ENCODE data around the gene HDAC4. TPM values are rescaled to one million over a fixed set of nuclear protein-coding genes. Genes with fewer than 3 reads are reported as not detected.

Gene HDAC4
- total and polyA plus RNA-seq, 3 donors from 2014 or later: 29.0 to 67.5 (median 58.7) TPM

GRCh38 chr2:239101071-239101470 is 299.7 kb downstream of the HDAC4 start:
- H3K9me3 ChIP-seq: no peaks in the 10 kb centered on the region
- H3K4me1 ChIP-seq: no peaks in the 10 kb centered on the region
- no peak for TF ChIP-seq POLR2A (IDR thresholded peaks at IDR 0.05)
- TF ChIP-seq, protein P1, sequence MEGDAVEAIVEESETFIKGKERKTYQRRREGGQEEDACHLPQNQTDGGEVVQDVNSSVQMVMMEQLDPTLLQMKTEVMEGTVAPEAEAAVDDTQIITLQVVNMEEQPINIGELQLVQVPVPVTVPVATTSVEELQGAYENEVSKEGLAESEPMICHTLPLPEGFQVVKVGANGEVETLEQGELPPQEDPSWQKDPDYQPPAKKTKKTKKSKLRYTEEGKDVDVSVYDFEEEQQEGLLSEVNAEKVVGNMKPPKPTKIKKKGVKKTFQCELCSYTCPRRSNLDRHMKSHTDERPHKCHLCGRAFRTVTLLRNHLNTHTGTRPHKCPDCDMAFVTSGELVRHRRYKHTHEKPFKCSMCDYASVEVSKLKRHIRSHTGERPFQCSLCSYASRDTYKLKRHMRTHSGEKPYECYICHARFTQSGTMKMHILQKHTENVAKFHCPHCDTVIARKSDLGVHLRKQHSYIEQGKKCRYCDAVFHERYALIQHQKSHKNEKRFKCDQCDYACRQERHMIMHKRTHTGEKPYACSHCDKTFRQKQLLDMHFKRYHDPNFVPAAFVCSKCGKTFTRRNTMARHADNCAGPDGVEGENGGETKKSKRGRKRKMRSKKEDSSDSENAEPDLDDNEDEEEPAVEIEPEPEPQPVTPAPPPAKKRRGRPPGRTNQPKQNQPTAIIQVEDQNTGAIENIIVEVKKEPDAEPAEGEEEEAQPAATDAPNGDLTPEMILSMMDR (IDR thresholded peaks at IDR 0.05): no peak
- no peak for DNase-seq
- intact Hi-C loops (cut with DNase I; ENCODE audit: low total_unique reads): no loop called here
- no peaks in the 10 kb centered on the region for H3K36me3 ChIP-seq (ENCODE audit: low read depth, missing control alignments)
- H3K27ac ChIP-seq: no peak overlapping the region
- H3K4me3 ChIP-seq: no peak overlapping the region
- H3K27me3 ChIP-seq: no peaks in the 10 kb centered on the region
- WGBS, 2 donors: 95 to 98% methylated on average over 8 to 15 of the region's 15 CpGs

- Histone ChIP-seq H3K36me3 (ENCODE audit: low read depth, missing control alignments) (no peaks in the 10 kb centered on the region), H3K27me3 (no peaks in the 10 kb centered on the region), H3K4me3 (no peak overlapping the region), H3K9me3 (no peaks in the 10 kb centered on the region), H3K27ac (no peak overlapping the region), H3K4me1 (no peaks in the 10 kb centered on the region)
- intact Hi-C loops (cut with DNase I; ENCODE audit: low total_unique reads): no loop called here
- no peak for DNase-seq
- WGBS, 2 donors: 91 to 96% methylated on average over 15 of the region's 15 CpGs
- TF ChIP-seq, protein P1 (IDR thresholded peaks at IDR 0.05): no peak
- no peak for TF ChIP-seq POLR2A (IDR thresholded peaks at IDR 0.05)
Measured at GRCh38 chr2:239099474-239099873, 301.3 kb downstream of the HDAC4 start.

DNA sequence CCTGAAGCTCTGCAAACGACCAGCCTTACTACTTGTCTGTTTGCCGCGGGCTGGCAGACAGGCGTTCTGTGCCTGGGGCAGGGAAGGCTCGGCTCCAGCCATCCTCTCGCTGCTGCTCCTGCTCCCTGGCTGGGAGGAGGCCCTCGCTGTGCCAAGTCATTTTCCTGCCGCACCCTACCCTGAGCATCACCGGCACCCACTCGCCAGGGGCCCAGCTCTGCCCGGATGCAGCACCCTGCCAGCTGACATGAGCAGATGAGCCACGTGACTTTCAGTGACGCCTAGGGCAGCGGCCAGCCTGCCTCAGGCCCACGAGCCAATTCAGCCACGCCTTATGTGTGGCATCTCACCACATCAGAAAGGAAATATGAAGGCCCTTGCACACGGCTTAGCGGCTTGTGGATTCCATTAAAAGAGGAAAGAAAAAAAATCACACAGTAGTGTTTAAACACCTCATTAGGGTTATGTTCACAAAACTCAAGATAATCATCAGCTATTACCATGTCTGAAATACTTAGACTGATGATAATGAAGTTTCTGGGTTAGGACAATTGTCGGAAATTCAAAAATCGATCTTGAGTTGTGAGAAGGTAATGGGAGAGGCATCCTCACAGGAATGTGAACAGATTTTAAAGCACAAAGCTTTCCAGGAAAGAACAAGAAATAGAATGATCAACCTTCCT is 302.4 kb downstream of the HDAC4 start:
- H3K4me1 ChIP-seq: no peaks in the 10 kb centered on the region
- intact Hi-C loops (cut with DNase I; ENCODE audit: low total_unique reads): no loop called here
- no peaks in the 10 kb centered on the region for H3K27me3 ChIP-seq
- DNase-seq: no peak
- no peak overlapping the region for H3K27ac ChIP-seq
- H3K36me3 ChIP-seq (ENCODE audit: low read depth, missing control alignments): no peaks in the 10 kb centered on the region
- no peak overlapping the region for H3K4me3 ChIP-seq
- TF ChIP-seq, protein P1 (IDR thresholded peaks at IDR 0.05): no peak
- no peak for TF ChIP-seq POLR2A (IDR thresholded peaks at IDR 0.05)
- no peaks in the 10 kb centered on the region for H3K9me3 ChIP-seq
- WGBS, 2 donors: 84 to 85% methylated on average over 13 to 20 of the region's 20 CpGs

DNA sequence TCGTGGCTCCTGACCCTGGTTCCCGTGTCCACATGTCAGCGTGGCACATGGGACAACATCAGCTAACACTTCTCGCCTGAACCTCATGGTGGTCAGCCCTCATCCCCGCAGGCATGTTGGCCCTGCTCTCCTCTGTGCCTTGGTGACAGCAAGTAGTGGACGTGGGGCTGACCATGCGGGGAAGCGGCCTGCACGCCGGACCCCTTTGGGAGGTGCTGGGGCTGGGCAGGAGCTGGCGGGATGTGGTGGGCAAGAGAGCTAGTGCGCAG is 303.5 kb downstream of the HDAC4 start:
- no peak for TF ChIP-seq POLR2A (IDR thresholded peaks at IDR 0.05)
- TF ChIP-seq, protein P1 (IDR thresholded peaks at IDR 0.05): no peak
- DNase-seq: no peak
- H3K27ac ChIP-seq: no peak overlapping the region
- no peaks in the 10 kb centered on the region for H3K36me3 ChIP-seq (ENCODE audit: low read depth, missing control alignments)
- no peak overlapping the region for H3K4me3 ChIP-seq
- no peaks in the 10 kb centered on the region for H3K9me3 ChIP-seq
- intact Hi-C loops (cut with DNase I; ENCODE audit: low total_unique reads): no loop called here
- no peaks in the 10 kb centered on the region for H3K27me3 ChIP-seq
- WGBS, 2 donors: 55 to 87% methylated on average over 7 to 12 of the region's 12 CpGs
- no peaks in the 10 kb centered on the region for H3K4me1 ChIP-seq

Measured in testis (tissue), 3 donors.